H1 (cell line): ENCODE results near the gene KIAA0319L. TPM values are rescaled to one million over a fixed set of nuclear protein-coding genes. Genes with fewer than 3 reads are reported as not detected.
A peak's percentile ranks its signal among the peaks of the same experiment; 100 is the strongest.

Experiments used
- CTCF ChIA-PET: fragments of 300-600 bp; sonication (Branson Sonifier 250); formaldehyde crosslinking; loops from one replicate; lab custom pipeline; 2021; ENCODE audit not compliant: partially characterized antibody; lab: Charles Lee
- POLR2A ChIA-PET: fragments of 300-600 bp; sonication (Branson Sonifier 250); formaldehyde crosslinking; loops from one replicate; lab custom pipeline; 2021; ENCODE audit warnings: inconsistent platforms; ENCODE audit not compliant: partially characterized antibody; lab: Charles Lee
- DNase-seq, 2 experiments: peaks; one replicate each; pipeline versions ENCODE4 v3.0.0 to v3.0.0-alpha.2; 2010 to 2022; ENCODE audit warnings: low spot score in 2 of 2, low read depth in 1 of 2, mixed read lengths in 1 of 2
- FAIRE-seq: peaks from 2 replicates; lab custom pipeline; 2011; peaks lifted over from hg19 to GRCh38; lab: Jason Lieb, UNC
- H2AFZ ChIP-seq: 2 replicates; pipeline ENCODE4 v1.8.1; 2012; ENCODE audit warnings: low read length, inconsistent platforms
- H2AK5ac ChIP-seq: 2 replicates; pipeline ENCODE4 v1.6.1; 2013; ENCODE audit warnings: low read depth, low read length
- H2BK120ac ChIP-seq: replicated peaks from 2 replicates; pipeline ENCODE3; 2013; ENCODE audit warnings: low read depth, low read length, inconsistent platforms
- H2BK12ac ChIP-seq: 2 replicates; pipeline ENCODE4 v1.6.1; 2013; ENCODE audit warnings: low read depth, low read length
- H2BK15ac ChIP-seq: 2 replicates; pipeline ENCODE4 v1.6.1; 2013; ENCODE audit warnings: low read length
- H2BK20ac ChIP-seq: 2 replicates; pipeline ENCODE4 v1.6.1; 2013; ENCODE audit warnings: low read length
- H2BK5ac ChIP-seq: 2 replicates; pipeline ENCODE4 v1.6.1; 2013; ENCODE audit warnings: low read depth, low read length
- H3K14ac ChIP-seq: 2 replicates; pipeline ENCODE4 v1.6.1; 2013; ENCODE audit warnings: inconsistent platforms; ENCODE audit not compliant: insufficient read length
- H3K18ac ChIP-seq: 2 replicates; pipeline ENCODE4 v1.6.1; 2013; ENCODE audit warnings: low read length; ENCODE audit errors: extremely low read depth
- H3K23ac ChIP-seq: 2 replicates; pipeline ENCODE4 v1.6.1; 2013; ENCODE audit warnings: inconsistent platforms; ENCODE audit not compliant: insufficient read length
- H3K23me2 ChIP-seq: 2 replicates; pipeline ENCODE4 v1.6.1; 2013; ENCODE audit warnings: low read depth, low read length
- H3K27ac ChIP-seq: 2 replicates; pipeline ENCODE4 v1.6.1; 2011; ENCODE audit warnings: low read depth, low read length, inconsistent platforms
- H3K27me3 ChIP-seq, 4 experiments: replicated peaks in 1 of 4; 1 replicate in 1 of 4; 2 replicates in 3 of 4; pipeline versions ENCODE4 v1.6.1 to v1.8.1; 2011 to 2013; ENCODE audit warnings: low read length in 3 of 4, mild to moderate bottlenecking in 3 of 4, inconsistent platforms in 2 of 4, mixed read lengths in 2 of 4, moderate library complexity in 1 of 4; ENCODE audit not compliant: control insufficient read depth in 3 of 4, insufficient read depth in 3 of 4; ENCODE audit errors: extremely low read depth in 1 of 4
- H3K36me3 ChIP-seq, 4 experiments: 2 replicates each; pipeline versions ENCODE4 v1.6.1 to v1.8.1; 2011 to 2013; ENCODE audit warnings: mild to moderate bottlenecking in 4 of 4, low read length in 3 of 4, moderate library complexity in 2 of 4, control low read depth in 1 of 4, inconsistent platforms in 1 of 4; ENCODE audit not compliant: insufficient read depth in 4 of 4, control insufficient read depth in 2 of 4
- H3K4ac ChIP-seq: replicated peaks from 2 replicates; pipeline ENCODE3; 2013; ENCODE audit warnings: low read length, low read depth, mixed read lengths, inconsistent platforms; ENCODE audit not compliant: insufficient read length
- H3K4me1 ChIP-seq, 4 experiments: replicated peaks in 1 of 4; 1 replicate in 1 of 4; 2 replicates in 3 of 4; pipeline versions ENCODE4 v1.6.1 to v1.8.1; 2011 to 2013; ENCODE audit warnings: low read length in 3 of 4, inconsistent platforms in 2 of 4, mixed read lengths in 1 of 4; ENCODE audit not compliant: insufficient read depth in 4 of 4, control insufficient read depth in 3 of 4
- H3K4me2 ChIP-seq, 2 experiments: 2 replicates each; pipeline versions ENCODE4 v1.6.1 to v1.8.1; 2011 to 2013; ENCODE audit warnings: low read depth in 2 of 2, low read length in 2 of 2, control low read depth in 1 of 2, inconsistent platforms in 1 of 2, mild to moderate bottlenecking in 1 of 2; ENCODE audit not compliant: insufficient read depth in 1 of 2
- H3K4me3 ChIP-seq, 4 experiments: fragments of 200-600, 300-600 bp in 1 of 4; sonication (generic), shearing (Covaris generic), sonication (Bioruptor Twin) in 1 of 4; 2 replicates each; pipeline versions ENCODE4 v1.5.1 to v1.8.1; 2011 to 2016; ENCODE audit warnings: low read length in 4 of 4, low read depth in 3 of 4, control low read depth in 2 of 4, inconsistent platforms in 2 of 4, mild to moderate bottlenecking in 2 of 4, mixed read lengths in 1 of 4, moderate library complexity in 1 of 4; ENCODE audit not compliant: insufficient read depth in 2 of 4; ENCODE audit errors: extremely low read depth in 1 of 4
- H3K56ac ChIP-seq: replicated peaks from 2 replicates; pipeline ENCODE3; 2013; ENCODE audit warnings: low read depth, mild to moderate bottlenecking, mixed read lengths, low read length, inconsistent platforms; ENCODE audit not compliant: insufficient read length
- H3K79me1 ChIP-seq: 2 replicates; pipeline ENCODE4 v1.6.1; 2013; ENCODE audit warnings: low read depth, low read length, control low read depth
- H3K79me2 ChIP-seq, 2 experiments: 2 replicates each; pipeline versions ENCODE4 v1.6.1 to v1.8.1; 2012 to 2013; ENCODE audit warnings: low read length in 2 of 2, mild to moderate bottlenecking in 2 of 2, inconsistent platforms in 1 of 2; ENCODE audit not compliant: insufficient read depth in 2 of 2, control insufficient read depth in 1 of 2
- H3K9ac ChIP-seq, 4 experiments: replicated peaks in 1 of 4; 1 replicate in 1 of 4; 2 replicates in 3 of 4; pipeline versions ENCODE4 v1.6.1 to v1.8.1; 2011 to 2013; ENCODE audit warnings: low read depth in 3 of 4, low read length in 3 of 4, control low read depth in 2 of 4, mild to moderate bottlenecking in 2 of 4, moderate library complexity in 2 of 4, inconsistent platforms in 1 of 4; ENCODE audit errors: extremely low read depth in 1 of 4
- H3K9me3 ChIP-seq, 2 experiments: 2 replicates each; pipeline versions ENCODE4 v1.6.1 to v1.8.1; 2012 to 2013; ENCODE audit warnings: mild to moderate bottlenecking in 2 of 2, moderate library complexity in 2 of 2, control low read depth in 1 of 2, inconsistent platforms in 1 of 2, low read depth in 1 of 2, low read length in 1 of 2, mixed read lengths in 1 of 2; ENCODE audit not compliant: insufficient read depth in 2 of 2
- H4K20me1 ChIP-seq, 2 experiments: replicated peaks in 1 of 2; 2 replicates each; pipeline versions ENCODE3 to v1.8.1; 2011 to 2013; ENCODE audit warnings: inconsistent platforms in 2 of 2, low read length in 2 of 2, mild to moderate bottlenecking in 1 of 2; ENCODE audit not compliant: insufficient read depth in 2 of 2, control insufficient read depth in 1 of 2
- H4K5ac ChIP-seq: 2 replicates; pipeline ENCODE4 v1.6.1; 2013; ENCODE audit warnings: low read length, low read depth, mixed read lengths, inconsistent platforms; ENCODE audit not compliant: insufficient read length
- H4K8ac ChIP-seq: 2 replicates; pipeline ENCODE4 v1.8.0; 2013; ENCODE audit warnings: mild to moderate bottlenecking, moderate library complexity, low read length, inconsistent platforms; ENCODE audit not compliant: insufficient read depth; ENCODE audit errors: extremely low read depth
- H4K91ac ChIP-seq: replicated peaks from 2 replicates; pipeline ENCODE3; 2013; ENCODE audit warnings: low read length, mixed read lengths, inconsistent platforms; ENCODE audit not compliant: insufficient read length
- BCL11A ChIP-seq, 2 experiments: IDR thresholded peaks; one replicate each; pipeline ENCODE4 v1.6.1; 2011; ENCODE audit warnings: low read depth in 2 of 2, low read length in 2 of 2, mild to moderate bottlenecking in 2 of 2
- CBX8 ChIP-seq: fragments of 300-800, 300-1000 bp; sonication (generic); IDR thresholded peaks from 2 replicates; pipeline ENCODE4 v1.7.1; 2016; ENCODE audit warnings: low read depth, low read length, borderline replicate concordance
- KDM4A ChIP-seq: IDR thresholded peaks from one replicate; pipeline ENCODE4 v1.7.1; 2012; ENCODE audit warnings: low read depth, mild to moderate bottlenecking, moderate library complexity, low read length, inconsistent platforms; ENCODE audit not compliant: severe bottlenecking
- MAX ChIP-seq: IDR thresholded peaks from 2 replicates; pipeline ENCODE4 v1.6.1; 2012; ENCODE audit warnings: inconsistent platforms
- POLR2AphosphoS5 ChIP-seq: IDR thresholded peaks from 2 replicates; pipeline ENCODE4 v1.6.1; 2011; ENCODE audit warnings: low read depth, low read length
- RBBP5 ChIP-seq: IDR thresholded peaks from 2 replicates; pipeline ENCODE4 v1.7.1; 2012; ENCODE audit warnings: low read depth, mild to moderate bottlenecking, inconsistent platforms, low read length, moderate library complexity, borderline replicate concordance
- SIRT6 ChIP-seq: IDR thresholded peaks from one replicate; pipeline ENCODE4 v1.7.1; 2012; ENCODE audit warnings: low read length, inconsistent platforms
- SP1 ChIP-seq: IDR thresholded peaks from 2 replicates; pipeline ENCODE4 v1.6.1; 2011; ENCODE audit warnings: low read depth, low read length
- SP4 ChIP-seq: IDR thresholded peaks from 2 replicates; pipeline ENCODE4 v1.6.1; 2012; ENCODE audit warnings: low read length, inconsistent platforms
- TCF12 ChIP-seq: IDR thresholded peaks from 2 replicates; pipeline ENCODE4 v1.6.1; 2011; ENCODE audit warnings: low read depth, mild to moderate bottlenecking, low read length
- YY1 ChIP-seq: IDR thresholded peaks from 2 replicates; pipeline ENCODE4 v1.6.1; 2011; ENCODE audit warnings: low read depth, mild to moderate bottlenecking, low read length
- ZNF274 ChIP-seq: IDR thresholded peaks from 2 replicates; pipeline ENCODE4 v1.7.0; 2012; ENCODE audit warnings: low read length, borderline replicate concordance; ENCODE audit errors: extremely low read depth
- WGBS, 2 experiments: shearing (Covaris generic) in 1 of 2; methylation state at CpG; one replicate each; pipeline versions ENCODE4 v1.1.6 to v1.1.7; 2013 to 2015; ENCODE audit warnings: low lambda C conversion rate in 2 of 2, mixed read lengths in 2 of 2, inconsistent platforms in 1 of 2, low coverage in 1 of 2, missing lambda C conversion rate in 1 of 2; ENCODE audit not compliant: insufficient replicate concordance in 2 of 2, insufficient coverage in 1 of 2, insufficient read length in 1 of 2; ENCODE audit errors: extremely low coverage in 1 of 2, missing lambda C conversion rate in 1 of 2; 5-methylcytosine and 5-hydroxymethylcytosine counted together
- polyA plus RNA-seq, 7 experiments: library from polyadenylated mRNA; depleted of rRNA in 3 of 7; stranded (reverse) in 5 of 7; unstranded in 2 of 7; fragments of >200 nt in 5 of 7; fragments of 200-250 nt in 2 of 7; gene quantifications; 1 replicate in 5 of 7; 2 replicates in 1 of 7; 4 replicates in 1 of 7; pipeline versions ENCODE4 v1.2.1 to v1.2.3, GENCODE V29; 2011 to 2013; ENCODE audit warnings: missing spikeins in 2 of 7, mixed read lengths in 2 of 7
- total RNA-seq: library from RNA; stranded (reverse); fragmentation: NEBNext Ultra II Directional; extraction: Animal tissue kit (Norgen Biotek cat#: 25700); gene quantifications from 2 replicates; pipeline ENCODE4 v1.2.1, GENCODE V29; 2021

KIAA0319L gene
- total and polyA plus RNA-seq, 2 of the 8 experiments (the other 6 are each of a cell fraction or from before 2014, with no cell fraction given), result 40.1 to 55.7 TPM

- CTCF ChIA-PET, result interaction anchor here (0.6 to 1.7 kb wide), 7 partner anchors 9 to 137 kb away, joined by 3 to 5 read pairs (median 4); no protein-coding TSS in a partner anchor
- no peak for TF ChIP-seq BCL11A (IDR thresholded peaks at IDR 0.05; ENCODE audit: low read depth in 2 of 2, low read length in 2 of 2)
- TF ChIP-seq RBBP5, result no peak
- TF ChIP-seq SIRT6, result no peak
- TF ChIP-seq TCF12, result no peak
- no peak for TF ChIP-seq MAX
- no peak for TF ChIP-seq YY1
- no peak for TF ChIP-seq SP1
- no peak for TF ChIP-seq SP4
- TF ChIP-seq KDM4A, result no peak
- no peak for TF ChIP-seq ZNF274
- TF ChIP-seq POLR2AphosphoS5, result no peak
- no peak for TF ChIP-seq CBX8
Observed at GRCh38 chr1:35589516-35590427, 32.6 kb upstream of the KIAA0319L start.

More at GRCh38 chr1:35589516-35590427, 32.6 kb upstream of the KIAA0319L start:
- no peak overlapping the region for H2BK15ac ChIP-seq
- H3K9ac ChIP-seq, result no peak overlapping the region
- 0 out of 2 replicates have a peak overlapping the region, but pooled peaks have one; percentile 35 for H2BK5ac ChIP-seq
- H2BK20ac ChIP-seq, result no peak overlapping the region
- H3K36me3 ChIP-seq, result no peaks in the 10 kb centered on the region
- H2BK120ac ChIP-seq, result no peak overlapping the region
- H3K79me1 ChIP-seq, result 0 out of 2 replicates have a peak, but pooled peaks cover 2% of the 10 kb centered on the region
- H3K27ac ChIP-seq, result no peak overlapping the region
- no peaks in the 10 kb centered on the region for H3K27me3 ChIP-seq
- no peaks in the 10 kb centered on the region for H3K9me3 ChIP-seq
- no peak overlapping the region for H2AFZ ChIP-seq
- no peaks in the 10 kb centered on the region; the same call in 1 of the 2 replicates for H3K23me2 ChIP-seq
- H3K23ac ChIP-seq, result no peak overlapping the region
- no peak overlapping the region for H3K18ac ChIP-seq
- H3K4ac ChIP-seq, result no peak overlapping the region
- FAIRE-seq, result no peak
- H3K4me2 ChIP-seq, result no peak overlapping the region
- H3K4me3 ChIP-seq, result no peak overlapping the region
- H4K5ac ChIP-seq, result no peak overlapping the region
- POLR2A ChIA-PET, result interaction anchor here (1.0 to 1.4 kb wide), 2 partner anchors 11 to 21 kb away, joined by 3 read pairs; no protein-coding TSS in a partner anchor
- WGBS, 2 experiments, result 89% methylated on average over 15 of the region's 15 CpGs; no CpG with 5 or more reads in 1 of the 2 experiments
- no peaks in the 10 kb centered on the region for H3K79me2 ChIP-seq
- H2AK5ac ChIP-seq, result no peak overlapping the region
- no peak for DNase-seq
- H3K56ac ChIP-seq, result no peak overlapping the region
- peaks cover 0 to 12% of the 10 kb centered on the region in 2 experiments for H4K20me1 ChIP-seq
- H3K14ac ChIP-seq, result no peak overlapping the region
- peak overlapping the region; percentile 38; the same call in 1 of the 2 replicates for H4K8ac ChIP-seq
- H3K4me1 ChIP-seq, result peaks cover 0 to 8% (median 3%) of the 10 kb centered on the region in 4 experiments; a peak in 3 of 7 replicates
- no peak overlapping the region for H2BK12ac ChIP-seq
- no peak overlapping the region for H4K91ac ChIP-seq
